Mucosa of stomach (tissue), 1 donor: ENCODE results near the gene DGKE.

Source experiments
- H3K27me3 ChIP-seq: one replicate; pipeline ENCODE4 v1.7.0; 2013; ENCODE audit warnings: mild to moderate bottlenecking, low read length; ENCODE audit not compliant: control insufficient read depth, insufficient read depth
- H3K36me3 ChIP-seq: one replicate; pipeline ENCODE4 v1.7.0; 2013; ENCODE audit warnings: low read length; ENCODE audit not compliant: control insufficient read depth, insufficient read depth
- H3K4me1 ChIP-seq: one replicate; pipeline ENCODE4 v1.7.0; 2013; ENCODE audit warnings: mild to moderate bottlenecking, low read length; ENCODE audit not compliant: control insufficient read depth, insufficient read depth
- H3K4me3 ChIP-seq: one replicate; pipeline ENCODE4 v1.7.0; 2013; ENCODE audit warnings: low read length
- H3K9ac ChIP-seq: one replicate; pipeline ENCODE4 v1.7.0; 2013; ENCODE audit warnings: mild to moderate bottlenecking, low read length, moderate library complexity
- H3K9me3 ChIP-seq: one replicate; pipeline ENCODE4 v1.7.0; 2013; ENCODE audit warnings: mild to moderate bottlenecking, low read length, moderate library complexity; ENCODE audit not compliant: control insufficient read depth
- donor health status: Pancreatic carcinoma.

The DGKE gene

DNA sequence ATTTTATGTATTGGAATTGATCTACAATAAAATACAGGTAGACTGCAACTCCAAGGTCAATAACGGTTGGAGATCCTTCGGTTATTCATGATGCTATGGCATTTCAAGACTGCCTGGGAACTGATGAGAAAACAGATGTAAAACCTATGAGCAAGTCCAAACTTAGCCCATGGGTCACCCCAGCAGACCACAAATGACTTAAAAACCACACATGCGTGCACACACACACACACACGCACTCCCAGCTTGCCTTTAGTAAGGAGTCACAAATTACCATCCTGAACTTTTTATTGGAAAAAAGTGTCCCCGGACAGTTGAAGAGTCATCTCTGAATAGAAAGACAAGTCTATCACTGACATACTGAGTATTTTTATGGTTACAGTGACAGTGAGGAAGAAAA, 53.2 kb downstream of the DGKE start:
- Histone ChIP-seq H3K9ac (no peak overlapping the region), H3K4me3 (no peak overlapping the region), H3K4me1 (peaks cover 41% of the 10 kb centered on the region), H3K27me3 (no peaks in the 10 kb centered on the region), H3K9me3 (peaks cover 5% of the 10 kb centered on the region), H3K36me3 (peaks cover 17% of the 10 kb centered on the region)

DNA sequence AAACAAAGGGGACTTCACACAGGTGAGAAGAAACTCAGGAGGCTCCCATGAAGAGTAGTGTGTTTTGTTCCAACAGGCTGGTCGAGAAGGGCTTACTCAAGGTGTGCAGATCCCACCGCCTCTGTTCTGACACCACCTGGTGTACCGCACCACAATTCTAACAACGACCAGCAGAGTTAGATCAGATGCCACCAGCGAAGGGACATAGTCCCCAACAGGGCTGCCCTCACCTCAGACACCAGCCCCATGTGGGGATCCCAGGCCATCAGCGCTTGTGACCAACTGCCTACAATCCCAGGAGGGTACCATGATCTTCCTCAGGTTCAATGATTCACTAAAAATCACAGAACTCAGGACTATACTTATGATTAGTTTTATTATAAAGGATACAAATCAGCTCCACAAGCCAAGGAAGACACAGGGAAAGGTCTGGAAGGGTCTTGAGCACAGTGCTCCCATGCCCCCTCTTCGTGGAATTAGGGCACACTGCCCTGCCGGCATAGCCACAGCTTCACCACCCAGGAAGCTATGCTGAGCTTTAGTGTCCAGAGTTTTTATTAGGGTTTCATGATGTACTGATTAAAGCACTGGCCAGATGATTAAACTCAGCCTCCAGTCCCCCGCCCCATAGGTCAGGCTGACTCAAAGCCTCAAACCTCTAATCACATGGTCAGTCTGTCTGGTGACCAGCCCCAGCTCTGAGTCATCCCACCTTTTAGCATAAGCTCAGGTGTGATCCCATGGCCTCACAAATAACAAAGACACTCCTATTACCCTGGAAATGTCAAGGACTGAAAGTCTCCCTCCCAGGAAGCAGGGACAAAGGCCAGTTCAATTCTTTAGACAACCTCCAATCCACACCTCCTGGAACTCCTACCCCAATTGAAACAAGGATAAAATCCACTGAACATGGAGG, 53.9 kb downstream of the DGKE start:
- no peak overlapping the region for H3K4me3 ChIP-seq
- peaks cover 41% of the 10 kb centered on the region for H3K4me1 ChIP-seq
- H3K9me3 ChIP-seq = peaks cover 5% of the 10 kb centered on the region
- H3K36me3 ChIP-seq = peaks cover 17% of the 10 kb centered on the region
- no peak overlapping the region for H3K9ac ChIP-seq
- no peaks in the 10 kb centered on the region for H3K27me3 ChIP-seq

- Histone ChIP-seq H3K4me1 (peaks cover 34% of the 10 kb centered on the region), H3K9ac (no peak overlapping the region), H3K36me3 (peaks cover 37% of the 10 kb centered on the region), H3K4me3 (no peak overlapping the region), H3K27me3 (no peaks in the 10 kb centered on the region), H3K9me3 (peaks cover 5% of the 10 kb centered on the region)
Observed at GRCh38 chr17:56890390-56890789, 56.4 kb downstream of the DGKE start.

DNA sequence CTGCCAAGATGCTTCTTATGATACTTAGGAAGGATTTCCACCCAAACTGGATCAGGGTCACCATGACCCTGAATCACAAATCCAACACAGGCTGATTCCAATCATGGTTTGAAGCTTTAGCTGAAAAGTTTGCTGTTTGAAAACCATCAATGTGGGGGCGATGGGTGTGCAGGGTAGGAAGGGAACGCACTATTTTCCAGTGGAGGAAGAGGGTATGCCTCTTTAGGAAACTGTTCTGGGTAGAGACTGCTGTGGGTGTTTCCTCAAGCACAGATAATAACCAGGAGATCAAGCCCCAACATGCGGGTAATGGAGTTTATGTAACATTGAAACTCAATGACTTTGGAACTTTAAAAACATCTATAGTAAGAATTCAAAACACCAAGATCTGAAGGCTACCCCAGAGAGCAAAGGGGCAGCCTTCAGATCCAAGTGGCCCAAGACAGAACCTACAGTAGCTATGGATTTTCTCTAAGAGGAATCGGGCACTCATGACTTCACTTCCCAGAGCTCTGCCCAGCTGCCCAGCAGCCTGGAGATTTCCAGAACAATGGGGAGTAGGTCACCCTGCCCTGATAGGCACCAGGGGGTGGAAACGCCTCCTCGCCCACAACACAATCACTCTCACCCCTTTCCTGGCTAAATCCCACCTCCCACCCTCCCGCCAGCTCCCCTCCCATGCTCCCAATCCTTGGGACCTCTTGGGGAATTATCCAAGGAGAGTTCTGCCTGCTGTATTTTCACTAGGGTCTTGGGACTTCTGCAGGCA, 57.1 kb downstream of the DGKE start:
- peaks cover 28% of the 10 kb centered on the region for H3K4me1 ChIP-seq
- H3K36me3 ChIP-seq = peaks cover 44% of the 10 kb centered on the region
- H3K9me3 ChIP-seq = peaks cover 5% of the 10 kb centered on the region
- no peak overlapping the region for H3K4me3 ChIP-seq
- no peaks in the 10 kb centered on the region for H3K27me3 ChIP-seq
- no peak overlapping the region for H3K9ac ChIP-seq

DNA sequence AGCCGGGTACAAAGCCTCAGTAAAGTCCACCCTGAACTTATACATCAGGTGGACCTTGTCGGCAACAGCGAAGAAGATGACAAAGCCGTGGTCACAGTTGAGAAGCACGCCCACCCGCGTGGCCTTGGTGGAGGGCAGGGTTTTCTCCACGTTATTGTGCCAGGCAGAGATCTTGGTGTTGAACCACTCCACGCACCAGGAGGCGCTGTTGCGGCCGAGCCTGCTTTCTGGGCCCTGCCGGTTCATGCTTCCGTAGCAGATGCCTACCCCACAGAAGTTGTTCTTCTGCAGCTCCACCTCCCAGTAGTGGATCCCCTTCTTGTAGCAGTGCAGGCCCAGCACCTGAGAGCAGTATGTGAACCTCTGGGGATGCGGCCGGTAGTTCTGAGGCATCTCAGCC, 57.8 kb downstream of the DGKE start:
- H3K4me3 ChIP-seq = no peak overlapping the region

GRCh38 chr17:56892333-56892732, 58.4 kb downstream of the DGKE start:
- peaks cover 44% of the 10 kb centered on the region for H3K36me3 ChIP-seq
- H3K4me3 ChIP-seq = no peak overlapping the region
- peaks cover 2% of the 10 kb centered on the region for H3K9me3 ChIP-seq
- no peaks in the 10 kb centered on the region for H3K27me3 ChIP-seq
- peaks cover 21% of the 10 kb centered on the region for H3K4me1 ChIP-seq
- no peak overlapping the region for H3K9ac ChIP-seq

More for the DNA sequence above, 57.8 kb downstream of the DGKE start:
- Histone ChIP-seq H3K4me1 (peaks cover 22% of the 10 kb centered on the region), H3K9me3 (peaks cover 5% of the 10 kb centered on the region), H3K36me3 (peaks cover 44% of the 10 kb centered on the region), H3K9ac (no peak overlapping the region), H3K27me3 (no peaks in the 10 kb centered on the region)

DNA sequence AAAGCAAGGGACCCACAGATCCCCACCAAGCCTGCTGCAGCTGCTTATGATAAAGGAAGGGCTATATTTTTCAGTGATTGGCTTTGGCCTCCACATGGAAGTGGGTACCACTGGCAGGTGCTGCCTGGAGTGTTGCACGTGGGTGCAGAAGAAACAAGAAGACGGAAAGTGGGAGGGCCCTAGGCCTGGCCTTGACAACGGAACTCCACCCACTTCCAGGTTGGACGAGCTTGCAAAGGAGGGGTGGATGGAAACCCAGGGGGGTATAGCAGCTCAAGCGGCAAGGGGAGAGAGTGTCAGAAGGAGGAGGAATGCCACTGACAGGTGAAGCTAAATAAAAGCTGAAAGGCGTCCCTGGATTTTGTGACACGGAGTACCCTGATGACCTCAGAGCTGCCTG, 59.6 kb downstream of the DGKE start:
- no peak overlapping the region for H3K9ac ChIP-seq
- no peak overlapping the region for H3K4me3 ChIP-seq
- H3K4me1 ChIP-seq = peaks cover 20% of the 10 kb centered on the region
- no peaks in the 10 kb centered on the region for H3K27me3 ChIP-seq
- H3K9me3 ChIP-seq = no peaks in the 10 kb centered on the region
- H3K36me3 ChIP-seq = peaks cover 48% of the 10 kb centered on the region

DNA sequence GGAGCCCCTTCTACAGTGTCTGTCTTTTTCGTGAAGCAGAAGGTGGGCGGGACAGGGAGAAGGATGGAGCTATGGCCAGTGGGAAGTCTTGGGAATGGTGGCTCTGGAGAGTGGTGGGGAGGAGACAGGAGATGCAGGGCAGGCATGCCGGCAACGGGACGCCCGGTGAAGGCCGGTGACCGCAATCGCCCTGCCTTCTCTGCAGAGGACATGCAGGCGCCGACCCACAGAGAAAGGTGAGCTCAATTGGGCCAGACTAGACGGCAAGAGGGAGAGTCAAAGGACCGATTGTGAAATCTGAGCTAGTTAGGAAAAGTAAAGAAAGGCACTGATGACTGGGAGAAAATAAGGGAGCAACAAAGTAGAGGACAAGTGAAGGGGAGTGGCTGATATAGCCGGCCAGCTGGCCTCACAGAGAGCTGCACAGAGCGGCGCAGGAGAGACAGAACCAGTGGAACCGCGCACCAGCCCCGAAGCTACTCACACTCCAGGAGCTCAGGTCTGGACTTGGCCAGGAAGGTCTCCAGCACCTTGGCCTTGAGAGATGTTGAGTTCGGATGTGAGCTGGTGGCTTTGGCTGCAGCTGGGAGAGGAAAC, 61.0 kb downstream of the DGKE start:
- H3K9ac ChIP-seq = no peak overlapping the region
- peaks cover 16% of the 10 kb centered on the region for H3K4me1 ChIP-seq
- H3K36me3 ChIP-seq = peaks cover 57% of the 10 kb centered on the region
- no peak overlapping the region for H3K4me3 ChIP-seq
- no peaks in the 10 kb centered on the region for H3K27me3 ChIP-seq
- H3K9me3 ChIP-seq = no peaks in the 10 kb centered on the region

GRCh38 chr17:56896217-56896967, 62.4 kb downstream of the DGKE start:
- H3K4me1 ChIP-seq = peaks cover 16% of the 10 kb centered on the region
- no peak overlapping the region for H3K9ac ChIP-seq
- peaks cover 57% of the 10 kb centered on the region for H3K36me3 ChIP-seq

DNA sequence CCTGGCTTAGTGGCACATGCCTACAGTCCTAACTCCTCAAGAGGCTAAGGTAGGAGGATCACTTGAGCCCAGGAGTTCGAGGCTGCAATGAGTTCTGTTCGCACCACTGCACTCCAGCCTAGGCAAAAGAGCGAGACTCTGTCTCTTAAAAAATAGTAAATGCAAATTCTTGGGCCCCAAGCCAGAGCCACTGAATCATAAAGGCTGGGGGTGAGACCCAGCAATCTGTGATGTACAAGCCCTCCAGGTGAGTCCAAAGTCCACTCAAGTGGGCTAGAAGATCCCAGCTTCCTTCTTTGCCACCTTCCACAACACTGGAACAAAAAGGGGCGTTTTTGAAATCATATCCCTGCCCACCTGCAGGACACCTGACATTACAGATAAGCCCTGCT, 63.0 kb downstream of the DGKE start:
- Histone ChIP-seq H3K4me1 (peaks cover 16% of the 10 kb centered on the region), H3K9me3 (no peaks in the 10 kb centered on the region), H3K9ac (no peak overlapping the region), H3K4me3 (no peak overlapping the region), H3K36me3 (peaks cover 57% of the 10 kb centered on the region), H3K27me3 (no peaks in the 10 kb centered on the region)

More at GRCh38 chr17:56896217-56896967, 62.4 kb downstream of the DGKE start:
- no peak overlapping the region for H3K4me3 ChIP-seq
- no peaks in the 10 kb centered on the region for H3K27me3 ChIP-seq
- no peaks in the 10 kb centered on the region for H3K9me3 ChIP-seq

DNA sequence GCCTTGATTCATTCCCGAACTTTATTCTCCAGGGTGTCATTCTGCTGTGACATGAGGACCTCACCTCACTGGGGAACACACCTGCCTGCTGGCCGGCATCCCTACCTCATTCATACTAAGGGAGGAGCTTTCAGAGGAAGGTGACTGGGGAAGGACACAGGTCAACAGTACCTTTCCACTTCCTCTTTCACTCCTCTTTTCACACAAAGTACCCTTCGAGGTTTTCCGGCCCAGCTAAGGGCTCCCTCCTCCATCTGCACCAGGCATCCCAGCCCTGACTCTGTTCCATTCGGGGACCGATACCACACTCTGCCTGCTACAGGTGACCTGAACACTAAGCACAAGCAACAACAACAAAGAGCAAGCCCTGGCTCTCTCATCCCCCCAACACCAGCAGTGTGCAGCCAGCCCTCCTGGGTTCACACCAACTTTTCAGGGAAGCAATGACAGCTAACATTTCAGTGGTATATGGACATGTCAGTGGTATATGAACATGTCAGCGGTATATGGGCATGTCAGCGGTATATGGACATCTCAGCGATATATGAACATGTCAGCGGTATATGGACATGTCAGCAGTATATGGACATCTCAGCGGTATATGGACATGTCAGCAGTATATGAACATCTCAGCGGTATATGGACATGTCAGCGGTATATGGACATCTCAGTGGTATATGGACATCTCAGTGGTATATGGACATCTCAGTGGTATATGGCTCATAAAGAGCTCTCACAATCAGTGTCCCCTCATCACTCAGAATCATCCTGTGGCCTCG, 63.9 kb downstream of the DGKE start:
- H3K9ac ChIP-seq = no peak overlapping the region
- no peak overlapping the region for H3K4me3 ChIP-seq
- H3K27me3 ChIP-seq = no peaks in the 10 kb centered on the region
- peaks cover 16% of the 10 kb centered on the region for H3K4me1 ChIP-seq
- peaks cover 60% of the 10 kb centered on the region for H3K36me3 ChIP-seq
- no peaks in the 10 kb centered on the region for H3K9me3 ChIP-seq
